ENCODE measurements around the gene CYP3A5.
"Not testable (repeated sequence)": the region's sequence is repeated elsewhere in the genome, so short reads cannot be mapped to it uniquely, and the experiment has no call there.

Gene CYP3A5

DNA sequence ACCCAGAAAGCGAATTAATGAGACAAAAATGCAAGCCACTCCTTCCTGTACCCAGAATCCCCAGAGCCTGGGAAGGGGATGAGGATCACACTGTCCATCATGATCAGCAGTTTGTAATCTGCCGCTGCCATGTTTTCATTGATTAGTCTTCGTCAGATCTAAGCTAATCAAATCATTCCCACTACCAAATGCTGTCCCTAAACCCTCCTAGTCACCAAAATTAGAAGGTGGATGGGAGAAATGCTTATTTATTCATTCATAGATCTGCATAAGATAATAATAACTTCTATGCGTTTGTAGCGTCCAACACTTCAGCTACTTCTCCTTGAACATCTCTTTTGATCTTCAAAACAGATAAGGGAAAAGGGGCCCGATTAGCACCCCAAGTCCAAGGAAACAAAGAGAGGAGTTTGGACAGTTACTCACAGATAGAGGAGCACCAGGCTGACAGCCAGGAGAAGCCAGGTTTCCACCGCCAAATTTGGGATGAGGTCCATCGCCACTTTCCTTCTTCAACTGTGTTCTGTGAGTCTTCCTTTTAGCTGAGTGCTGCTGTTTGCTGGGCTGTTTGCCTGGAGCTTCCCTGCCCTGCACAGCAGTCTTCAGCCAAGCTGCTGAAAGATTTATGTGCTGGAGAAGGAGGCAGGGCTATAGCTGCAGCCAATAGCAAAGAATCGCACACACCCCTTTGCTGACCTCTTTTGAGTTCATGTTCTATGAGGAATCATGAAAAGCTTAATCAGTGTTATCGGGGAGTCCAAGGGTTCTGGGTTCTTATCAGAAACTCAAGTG, at the start of gene CYP3A5:
TSS of gene CYP3A5 (minus strand) at position 597 of the 792 bp plus-strand sequence. CDS start at position 497, 100 bp downstream.
- DNase-seq (ENCODE audit: low spot score) = peak; percentile 6

DNA sequence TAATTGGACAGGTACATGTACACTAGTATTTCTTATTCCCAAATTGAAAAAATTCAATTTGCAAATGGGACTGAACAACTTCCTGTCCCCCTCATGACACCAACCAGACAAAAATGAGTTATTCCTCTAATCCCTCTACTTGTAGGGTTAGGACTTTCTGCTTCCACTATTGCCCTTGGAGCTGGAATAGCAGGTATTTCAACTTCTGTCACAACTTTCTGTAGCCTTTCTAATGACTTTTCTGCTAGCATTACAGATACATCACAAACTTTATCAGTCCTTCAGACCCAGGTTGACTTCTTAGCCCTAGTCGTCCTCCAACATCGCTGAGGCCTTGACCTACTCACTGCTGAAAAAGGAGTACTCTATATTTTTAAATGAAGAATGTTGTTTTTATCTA, 48.8 kb upstream of the CYP3A5 start:
- no peak for DNase-seq (ENCODE audit: low spot score)

DNA sequence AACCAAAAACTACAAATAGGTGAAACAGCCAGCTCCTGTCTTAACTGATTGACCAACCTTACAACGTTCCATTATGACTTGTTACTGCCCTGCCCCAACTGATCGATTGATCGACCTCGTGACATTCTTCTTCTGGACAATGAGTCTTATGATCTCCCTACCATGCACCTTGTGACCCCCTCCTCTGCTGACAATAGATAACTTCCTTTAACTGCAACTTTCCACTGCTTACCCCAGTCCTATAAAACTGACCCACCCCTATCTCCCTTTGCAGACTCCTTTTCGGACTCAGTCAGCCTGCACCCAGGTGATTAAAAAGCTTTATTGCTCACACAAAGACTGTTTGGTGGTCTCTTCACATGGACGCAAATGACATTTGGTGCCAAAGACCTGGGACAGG, 43.4 kb upstream of the CYP3A5 start:
- DNase-seq (ENCODE audit: low spot score) = not testable (repeated sequence)

DNA sequence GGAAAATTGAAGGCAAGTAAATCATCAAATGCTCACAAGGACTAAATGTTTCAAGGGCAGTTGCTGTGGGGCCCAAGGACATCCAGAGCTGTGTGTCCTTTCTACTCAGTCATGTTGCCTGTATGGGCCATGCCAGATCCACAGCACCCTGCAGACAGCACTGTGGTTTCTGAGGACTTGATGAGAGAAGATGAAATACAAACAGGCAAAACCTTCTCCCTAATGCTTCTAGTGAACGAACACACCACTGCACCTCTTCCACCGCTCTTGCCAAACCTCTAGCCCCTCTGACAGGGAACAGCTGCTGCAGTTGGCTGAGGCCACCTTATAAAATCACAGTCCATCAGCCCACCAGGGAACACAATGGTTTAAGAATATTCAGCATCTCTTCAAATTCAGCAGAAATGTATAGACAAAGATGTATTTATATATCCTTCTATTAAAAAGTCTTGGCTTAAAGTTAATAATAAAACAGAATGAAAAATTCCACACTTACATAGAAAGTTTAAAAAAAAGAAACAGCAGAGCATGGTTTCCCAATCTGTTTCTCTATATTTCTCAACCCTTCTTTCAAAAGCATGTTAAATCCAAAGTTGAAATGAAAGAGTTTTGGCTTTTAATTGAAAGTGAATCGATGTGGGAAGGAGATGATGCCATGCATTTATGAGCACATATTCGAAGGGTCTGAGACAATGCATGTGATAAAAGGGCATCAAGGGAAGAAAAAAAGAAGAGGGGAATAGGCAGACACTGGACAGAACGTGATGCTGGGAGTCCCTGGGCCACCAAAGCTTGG, 41.2 kb upstream of the CYP3A5 start:
- no peak for DNase-seq (ENCODE audit: low spot score)

DNA sequence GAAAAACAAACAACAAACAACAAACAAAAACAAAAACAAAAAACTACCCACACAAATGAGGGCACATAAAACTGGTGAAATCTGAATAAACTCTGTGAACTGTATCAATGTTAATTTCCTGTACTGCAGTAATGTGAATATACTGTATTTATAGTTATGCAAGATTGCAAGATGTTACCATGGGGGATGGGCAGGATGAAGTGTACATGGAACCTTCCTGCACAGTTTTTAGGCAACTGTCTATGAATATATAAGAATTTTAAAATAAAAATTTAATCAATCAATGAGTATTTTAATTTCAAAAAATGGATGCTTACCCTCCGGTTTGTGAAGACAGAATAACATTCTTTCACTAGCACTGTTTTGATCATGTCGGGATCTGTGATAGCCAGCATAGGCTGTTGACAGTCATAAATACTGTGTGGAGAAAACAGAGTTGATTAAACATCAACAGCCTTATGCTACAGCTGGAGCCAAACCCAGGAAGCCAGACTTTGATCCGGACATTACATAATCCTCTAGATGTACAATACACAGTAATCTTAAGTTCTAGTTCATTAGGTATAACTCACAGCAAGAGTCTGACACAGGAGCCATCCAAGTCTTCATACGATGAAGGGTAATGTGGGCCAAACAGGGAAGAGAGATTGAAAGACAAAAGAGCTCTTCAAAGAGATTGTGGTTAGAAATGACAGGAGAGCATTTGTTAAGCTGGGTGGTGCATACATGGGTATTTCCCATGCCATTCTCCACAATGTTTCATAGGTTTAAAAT, 40.4 kb upstream of the CYP3A5 start:
- no peak for DNase-seq (ENCODE audit: low spot score)

DNA sequence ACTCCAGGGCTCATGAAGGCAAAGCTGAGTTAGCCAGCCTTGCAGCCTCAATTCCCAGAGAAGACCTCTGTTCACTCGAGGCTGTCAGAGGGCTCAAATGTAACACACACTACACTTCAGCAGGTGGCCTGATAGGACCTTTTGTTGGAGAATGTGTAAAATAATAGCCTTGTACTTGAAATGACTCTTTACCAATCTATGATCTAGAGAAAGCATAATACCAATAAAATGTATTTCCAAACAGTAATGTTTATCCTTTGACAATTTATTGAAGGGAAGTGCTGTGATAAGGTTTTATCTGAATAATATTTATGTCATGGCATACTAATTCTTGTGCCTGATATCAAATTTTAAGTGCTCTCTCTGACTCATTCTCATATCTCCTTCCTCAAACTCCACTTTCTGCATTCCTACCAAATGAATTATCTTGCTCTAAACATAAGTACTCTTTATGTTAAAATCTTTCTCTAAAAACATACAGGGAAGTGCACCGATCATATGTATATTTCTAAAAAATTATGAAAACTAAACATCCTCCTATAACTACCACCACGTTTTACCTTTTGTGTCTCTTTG, 34.3 kb upstream of the CYP3A5 start:
- no peak for DNase-seq (ENCODE audit: low spot score)

DNA sequence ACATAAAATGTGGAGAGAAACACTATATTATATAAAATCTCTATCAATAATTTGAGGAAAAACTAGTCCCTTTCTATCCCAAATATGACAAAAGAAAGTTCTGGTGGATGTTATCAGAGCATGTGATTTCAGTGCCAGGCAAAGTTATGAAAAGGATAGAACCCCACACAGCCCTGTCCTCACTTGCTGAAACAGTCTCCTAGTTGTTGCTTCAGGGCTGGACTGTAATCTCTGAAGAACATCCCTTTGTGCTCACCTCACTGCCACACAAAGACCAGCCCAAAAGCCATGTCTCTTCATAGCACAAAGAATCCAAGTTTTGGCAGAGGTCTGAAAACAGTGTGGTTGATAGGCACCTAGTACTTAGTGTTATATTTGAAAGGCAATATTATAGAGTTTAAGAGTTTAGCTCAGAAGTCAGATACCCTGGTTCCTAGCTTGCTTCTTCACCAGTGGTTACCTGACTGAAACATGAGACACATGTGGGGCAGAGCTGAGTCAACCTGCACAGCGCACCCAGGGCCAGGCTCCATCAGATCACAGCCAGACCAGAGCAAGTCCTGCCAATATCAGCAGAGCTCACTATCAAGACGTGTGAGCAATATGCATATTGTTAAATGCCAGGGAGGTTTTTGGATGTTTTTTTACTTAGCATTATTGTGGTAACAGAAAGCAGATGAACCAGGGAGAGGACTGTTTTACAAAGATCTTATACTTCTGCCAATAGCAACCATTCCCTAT, 30.2 kb upstream of the CYP3A5 start:
- DNase-seq (ENCODE audit: low spot score) = no peak

DNA sequence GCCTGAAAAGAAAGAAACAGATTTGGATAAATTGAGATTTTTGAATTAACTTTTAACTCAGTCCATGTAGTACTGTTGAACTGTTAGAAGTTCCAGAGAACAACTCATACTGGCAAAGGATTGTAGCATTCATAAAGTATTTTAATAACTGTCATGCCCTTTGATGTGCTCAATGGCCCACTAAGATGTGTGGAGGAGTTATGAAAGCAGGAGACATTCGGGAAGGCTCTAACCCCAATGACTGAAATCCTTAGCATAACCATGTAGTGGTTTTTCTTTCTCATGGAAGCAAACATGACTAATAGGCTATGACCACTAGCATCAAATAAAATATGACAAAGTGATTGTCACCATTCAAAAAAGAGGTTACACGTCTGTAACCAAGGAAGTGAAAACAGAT, 29.5 kb upstream of the CYP3A5 start:
- DNase-seq (ENCODE audit: low spot score) = no peak

DNA sequence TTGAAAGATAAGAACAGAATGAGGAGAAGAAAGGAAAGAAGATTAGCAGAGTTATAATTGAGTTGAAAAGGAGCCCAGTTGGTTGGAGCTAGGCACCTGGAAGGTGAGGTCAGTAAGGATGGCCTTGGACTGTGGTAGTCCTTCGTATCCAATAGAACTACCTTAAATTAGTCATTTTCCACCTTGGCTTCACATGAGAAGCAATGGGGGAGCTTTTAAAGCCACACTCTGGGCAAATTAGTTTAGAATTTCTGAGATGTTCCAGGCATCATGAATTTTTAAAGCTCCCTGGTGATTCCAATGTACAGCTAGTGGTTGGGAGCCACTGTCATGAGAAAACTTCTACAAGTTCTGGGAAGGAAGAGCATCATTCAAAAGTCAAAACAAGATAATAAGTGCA, 27.3 kb upstream of the CYP3A5 start:
- DNase-seq (ENCODE audit: low spot score) = no peak

DNA sequence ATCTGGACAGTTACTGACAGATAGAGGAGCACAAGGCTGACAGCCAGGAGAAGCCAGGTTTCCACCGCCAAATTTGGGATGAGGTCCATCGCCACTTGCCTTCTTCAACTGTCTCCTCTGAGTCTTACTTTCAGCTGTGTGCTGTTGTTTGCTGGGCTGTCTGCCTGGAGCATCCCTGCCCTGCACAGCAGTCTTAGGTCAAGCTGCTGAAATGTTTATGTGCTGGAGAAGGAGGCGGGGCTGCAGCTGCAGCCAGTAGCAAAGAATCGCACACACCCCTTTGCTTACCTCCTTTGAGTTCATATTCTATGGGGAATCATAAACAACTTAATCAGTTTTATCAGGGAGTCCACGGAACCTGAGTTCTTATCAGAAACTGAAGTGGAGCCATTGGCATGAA, 20.1 kb upstream of the CYP3A5 start:
- no peak for DNase-seq (ENCODE audit: low spot score)

DNA sequence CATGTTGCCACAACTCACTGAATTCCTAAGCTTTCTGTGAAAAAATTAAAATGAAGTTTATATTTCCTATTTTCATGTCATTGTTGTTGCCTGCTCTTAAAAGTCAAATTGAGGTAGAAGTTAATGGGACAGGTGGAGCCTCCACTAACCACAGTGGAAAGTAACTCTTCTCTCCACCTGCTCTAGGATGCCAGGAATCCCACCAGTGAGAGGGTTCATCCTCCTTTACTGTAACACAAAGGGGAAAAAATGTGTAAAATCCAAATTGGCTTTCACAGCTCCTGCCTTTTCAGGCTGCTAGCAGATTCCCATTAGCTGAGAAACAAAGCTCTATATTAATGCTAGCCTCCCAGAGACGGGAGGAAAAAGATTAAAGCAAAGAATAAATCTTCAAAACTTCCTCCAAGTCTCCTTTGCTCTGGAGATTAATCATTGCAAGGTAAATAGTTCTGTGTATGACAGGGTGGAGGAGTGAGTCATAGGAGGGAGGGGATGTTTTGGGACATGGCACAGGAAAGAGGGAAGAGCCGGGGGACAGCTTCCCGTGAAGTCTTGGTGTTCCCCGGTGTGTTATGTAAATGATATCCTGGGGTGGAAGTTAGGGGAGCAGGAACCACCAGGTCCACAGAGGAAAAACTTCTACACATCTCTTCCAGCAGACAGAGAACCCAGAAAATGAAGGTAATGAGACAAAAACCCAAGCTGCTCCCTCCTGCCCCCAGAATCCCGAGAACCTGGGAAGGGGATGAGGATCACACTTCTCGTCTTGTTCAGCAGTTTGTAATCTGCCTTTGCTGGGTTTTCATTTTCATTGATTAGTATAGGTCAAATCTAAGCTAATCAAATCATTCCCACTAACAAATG, 19.3 kb upstream of the CYP3A5 start:
- not testable (repeated sequence) for DNase-seq (ENCODE audit: low spot score)

DNA sequence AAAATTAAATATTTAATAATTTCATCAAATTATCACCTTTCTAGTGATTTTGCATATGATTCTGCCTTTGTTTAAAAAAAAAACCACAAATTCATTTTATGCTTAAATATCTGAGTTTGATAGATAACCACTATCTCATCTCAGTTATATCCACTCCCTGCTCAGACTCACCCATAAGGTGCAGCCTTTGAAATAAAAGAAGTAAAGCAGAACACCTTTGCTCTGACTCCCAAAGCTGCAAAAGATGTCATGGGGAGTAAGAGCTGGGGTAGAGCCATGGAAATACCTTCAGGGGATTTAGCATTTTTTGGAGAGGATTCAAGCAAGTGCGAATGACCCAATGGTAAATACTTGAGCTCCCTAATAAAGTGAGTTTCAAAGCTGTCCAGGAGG, 15.1 kb upstream of the CYP3A5 start:
- DNase-seq (ENCODE audit: low spot score) = no peak

DNA sequence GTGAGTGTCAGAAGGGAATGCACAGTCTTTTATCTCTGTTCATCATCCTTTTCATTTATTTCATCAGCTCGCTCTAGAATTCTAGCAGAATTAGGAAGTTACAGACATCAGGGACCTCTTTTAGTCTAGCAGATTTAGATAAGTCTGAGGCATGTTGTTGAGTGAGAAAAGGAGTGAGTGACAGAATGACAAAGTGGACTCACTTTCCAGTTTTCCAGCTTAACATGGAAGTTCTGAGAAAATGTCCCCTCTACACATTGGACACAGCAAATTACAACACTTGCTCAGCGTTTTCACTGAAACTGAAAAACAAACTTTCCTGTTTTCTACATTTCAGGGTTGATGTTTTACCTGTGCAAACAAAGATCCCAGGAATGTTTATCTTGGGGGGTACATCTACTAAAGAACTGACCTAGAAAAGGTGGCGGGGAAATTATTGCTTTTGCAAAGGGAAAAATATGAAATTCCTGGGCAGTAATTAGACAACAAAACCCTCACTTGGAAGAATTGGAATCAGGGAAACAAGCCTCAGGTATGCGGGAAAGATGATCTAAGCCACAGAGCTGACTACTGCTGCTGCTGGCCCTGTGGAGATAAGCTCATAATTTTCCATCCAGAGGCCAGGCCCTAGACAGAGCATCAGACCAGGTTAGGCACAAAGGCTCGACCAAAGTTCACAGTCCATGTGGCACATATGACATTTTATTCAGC, 14.6 kb upstream of the CYP3A5 start:
- DNase-seq (ENCODE audit: low spot score) = no peak

DNA sequence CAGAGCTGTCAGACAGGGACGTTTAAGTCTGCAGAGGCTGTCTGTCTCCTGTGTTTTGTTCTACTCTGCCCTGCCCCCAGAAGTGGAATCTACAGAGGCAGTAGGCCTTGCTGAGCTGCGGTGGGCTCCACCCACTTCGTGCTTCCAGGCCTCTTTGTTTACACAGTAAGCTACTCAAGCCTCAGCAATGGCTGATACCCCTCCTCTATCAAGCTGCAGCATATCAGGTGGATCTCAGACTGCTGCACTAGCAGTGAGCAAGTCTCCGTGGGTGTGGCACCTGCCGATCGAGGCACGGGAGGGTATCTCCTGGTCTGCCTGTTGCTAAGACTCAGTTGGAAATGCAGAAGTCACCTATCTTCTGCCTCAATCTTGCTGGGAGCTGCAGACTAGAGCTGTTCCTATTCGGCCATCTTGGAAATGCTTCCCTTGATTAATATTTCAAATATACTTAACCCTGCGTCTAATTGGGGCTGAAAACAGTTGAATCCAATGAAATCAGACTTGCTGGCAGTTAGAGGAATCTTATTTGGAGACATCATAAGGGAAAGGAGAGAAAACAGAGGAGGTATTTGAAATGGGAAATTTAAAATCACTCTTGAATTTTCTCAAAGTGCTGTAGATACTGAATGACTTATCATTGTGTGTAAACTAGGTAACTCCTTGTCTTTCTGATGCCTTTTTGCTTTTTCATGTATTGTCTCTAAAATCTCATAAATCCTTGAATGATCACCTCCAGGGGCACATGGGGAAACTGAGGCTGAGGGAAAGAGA, 13.8 kb upstream of the CYP3A5 start:
- DNase-seq (ENCODE audit: low spot score) = no peak

DNA sequence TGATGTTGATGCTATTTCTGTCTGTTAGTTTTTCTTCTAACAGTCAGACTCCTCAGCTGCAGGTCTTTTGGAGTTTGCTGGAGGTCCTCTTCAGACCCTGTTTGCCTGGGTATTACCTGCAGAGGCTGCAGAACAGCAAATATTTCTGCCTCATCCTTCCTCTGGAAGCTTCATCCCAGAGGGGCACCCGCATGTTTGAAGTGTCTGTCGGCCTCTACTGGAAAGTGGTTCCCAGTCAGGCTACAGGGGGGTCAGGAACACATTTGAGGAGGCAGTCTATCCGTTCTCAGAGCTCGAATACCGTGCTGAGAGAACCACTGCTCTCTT, 13.3 kb upstream of the CYP3A5 start:
- no peak for DNase-seq (ENCODE audit: low spot score)

DNA sequence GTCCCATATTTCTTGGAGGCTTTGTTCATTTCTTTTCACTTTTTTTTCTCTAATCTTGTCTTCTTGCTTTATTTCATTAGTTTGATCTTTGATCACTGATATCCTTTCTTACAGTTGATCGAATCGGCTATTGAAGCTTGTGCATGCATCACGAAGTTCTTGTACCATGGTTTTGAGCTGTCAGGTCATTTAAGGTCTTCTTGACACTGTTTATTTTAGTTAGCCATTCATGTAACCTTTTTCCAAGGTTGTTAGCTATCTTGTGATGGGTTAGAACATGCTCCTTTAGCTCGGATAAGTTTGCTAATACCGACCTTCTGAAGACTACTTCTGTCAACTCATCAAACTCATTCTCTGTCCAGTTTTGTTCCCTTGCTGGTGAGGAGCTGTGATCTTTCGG, 12.8 kb upstream of the CYP3A5 start:
- DNase-seq (ENCODE audit: low spot score) = not testable (repeated sequence)

DNA sequence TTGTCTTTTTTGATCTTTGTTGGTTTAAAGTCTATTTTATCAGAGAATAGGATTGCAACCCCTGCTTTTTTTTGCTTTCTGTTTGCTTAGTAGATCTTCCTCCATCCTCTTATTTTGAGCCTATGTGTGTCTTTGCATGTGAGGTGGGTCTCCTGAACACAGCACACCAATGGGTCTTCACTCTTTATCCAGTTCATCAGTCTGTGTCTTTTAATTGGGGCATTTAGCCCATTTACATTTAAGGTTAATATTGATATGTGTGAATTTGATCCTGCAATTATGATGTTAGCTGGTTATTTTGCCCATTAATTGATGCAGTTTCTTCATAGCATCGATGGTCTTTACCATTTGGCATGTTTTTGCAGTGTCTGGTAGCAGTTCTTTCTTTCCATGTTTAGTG, 11.9 kb upstream of the CYP3A5 start:
- not testable (repeated sequence) for DNase-seq (ENCODE audit: low spot score)

DNA sequence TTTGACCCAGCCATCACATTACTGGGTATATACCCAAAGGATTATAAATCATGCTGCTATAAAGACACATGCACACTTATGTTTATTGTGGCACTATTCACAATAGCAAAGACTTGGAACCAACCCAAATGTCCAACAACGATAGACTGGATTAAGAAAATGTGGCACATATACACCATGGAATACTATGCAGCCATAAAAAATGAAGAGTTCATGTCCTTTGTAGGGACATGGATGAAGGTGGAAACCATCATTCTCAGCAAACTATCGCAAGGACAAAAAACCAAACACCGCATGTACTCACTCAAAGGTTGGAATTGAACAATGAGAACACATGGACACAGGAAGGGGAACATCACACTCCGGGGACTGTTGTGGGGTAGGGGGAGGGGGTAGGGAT, 11.1 kb upstream of the CYP3A5 start:
- DNase-seq (ENCODE audit: low spot score) = not testable (repeated sequence)
